Measurements from ENCODE around the gene GPR137. TPM values are rescaled to one million over a fixed set of nuclear protein-coding genes. Genes with fewer than 3 reads are reported as not detected.
A peak's percentile ranks its signal among the peaks of the same experiment; 100 is the strongest.

Gene GPR137
- polyA plus RNA-seq, 3 donors, result 7.8 to 21.0 (median 9.3) TPM

- H3K4me1 ChIP-seq (ENCODE audit: control insufficient read depth in 1 of 2, insufficient read depth in 2 of 2, low read length in 2 of 2), result peaks cover 46 to 54% of the 10 kb centered on the region in 2 donors
- peak overlapping the region; percentile 96 to 99 (median 99) for H3K27ac Mint-ChIP-seq
- under 1% methylated on average over 41 of the region's 46 CpGs for WGBS (ENCODE audit: insufficient coverage)
Observed at GRCh38 chr11:64304316-64305072, 18.8 kb downstream of the GPR137 start.

More at GRCh38 chr11:64304316-64305072, 18.8 kb downstream of the GPR137 start:
- DNase-seq, result peak; percentile 90 to 93 (median 91)
- Histone ChIP-seq H3K27me3 (ENCODE audit: control insufficient read depth in 2 of 2, insufficient read depth in 2 of 2, low read length in 2 of 2) (peaks cover 11 to 15% of the 10 kb centered on the region in 2 donors), H3K4me3 (replicated peaks in 1 of 3; ENCODE audit: low read depth in 2 of 3, low read length in 3 of 3) (peak overlapping the region; percentile 28 to 91 (median 70)), H3K9ac (ENCODE audit: insufficient read depth, low read length, poor library complexity, severe bottlenecking) (peak overlapping the region; percentile 83), H3K4me2 (replicated peaks; ENCODE audit: extremely low read depth, low read length, poor library complexity, severe bottlenecking) (peak overlapping the region; percentile 75), H4K20me1 (ENCODE audit: insufficient read depth, low read length) (peaks cover 30% of the 10 kb centered on the region), H2AFZ (ENCODE audit: insufficient read depth, low read depth, low read length, poor library complexity, severe bottlenecking) (peak overlapping the region; percentile 12), H3K27ac (ENCODE audit: low read depth in 1 of 2, low read length in 2 of 2) (peak overlapping the region; percentile 96 to 97), H3K36me3 (replicated peaks in 1 of 2; ENCODE audit: control insufficient read depth in 1 of 2, insufficient read depth in 2 of 2, low read length in 2 of 2) (peaks cover 9 to 16% of the 10 kb centered on the region in 2 donors), H3K79me2 (ENCODE audit: insufficient read depth, low read length) (peaks cover 33% of the 10 kb centered on the region), H3K9me3 (replicated peaks in 1 of 2; ENCODE audit: control insufficient read depth in 1 of 2, insufficient read depth in 1 of 2, low read length in 2 of 2) (peaks cover 0 to 3% of the 10 kb centered on the region in 2 donors)
- Mint-ChIP-seq H3K27me3 (ENCODE audit: low read depth in 3 of 3) (peaks cover 19 to 29% (median 27%) of the 10 kb centered on the region in 3 donors), H3K36me3 (peaks cover 12 to 16% of the 10 kb centered on the region in 2 donors), H3K9me3 (peaks cover 0 to 8% (median 4%) of the 10 kb centered on the region in 7 donors), H3K4me3 (peak overlapping the region; percentile 79 to 89), H3K4me1 (peaks cover 52% of the 10 kb centered on the region)
- intact Hi-C loops (cut with micrococcal nuclease), result loop anchor here (1.0 to 5.0 kb wide), 8 partner anchors 13 to 98 kb away; partner anchors contain the start of genes FERMT3 (in 2 of the 2), FKBP2 (in 2 of the 2), CCDC88B (in 1 of the 2) and TRMT112 (in 1 of the 2)
- TF ChIP-seq CTCF (IDR thresholded peaks at IDR 0.05), result peak; percentile 95
